ENCODE results near the gene CDK5R1. TPM values are rescaled to one million over a fixed set of nuclear protein-coding genes. Genes with fewer than 3 reads are reported as not detected.

Gene CDK5R1
- 10 to 100 TPM in 1 of 4 donors, 1 to 10 TPM in 3; 1.3 to 41.2 (median 2.4) TPM for total RNA-seq

DNA sequence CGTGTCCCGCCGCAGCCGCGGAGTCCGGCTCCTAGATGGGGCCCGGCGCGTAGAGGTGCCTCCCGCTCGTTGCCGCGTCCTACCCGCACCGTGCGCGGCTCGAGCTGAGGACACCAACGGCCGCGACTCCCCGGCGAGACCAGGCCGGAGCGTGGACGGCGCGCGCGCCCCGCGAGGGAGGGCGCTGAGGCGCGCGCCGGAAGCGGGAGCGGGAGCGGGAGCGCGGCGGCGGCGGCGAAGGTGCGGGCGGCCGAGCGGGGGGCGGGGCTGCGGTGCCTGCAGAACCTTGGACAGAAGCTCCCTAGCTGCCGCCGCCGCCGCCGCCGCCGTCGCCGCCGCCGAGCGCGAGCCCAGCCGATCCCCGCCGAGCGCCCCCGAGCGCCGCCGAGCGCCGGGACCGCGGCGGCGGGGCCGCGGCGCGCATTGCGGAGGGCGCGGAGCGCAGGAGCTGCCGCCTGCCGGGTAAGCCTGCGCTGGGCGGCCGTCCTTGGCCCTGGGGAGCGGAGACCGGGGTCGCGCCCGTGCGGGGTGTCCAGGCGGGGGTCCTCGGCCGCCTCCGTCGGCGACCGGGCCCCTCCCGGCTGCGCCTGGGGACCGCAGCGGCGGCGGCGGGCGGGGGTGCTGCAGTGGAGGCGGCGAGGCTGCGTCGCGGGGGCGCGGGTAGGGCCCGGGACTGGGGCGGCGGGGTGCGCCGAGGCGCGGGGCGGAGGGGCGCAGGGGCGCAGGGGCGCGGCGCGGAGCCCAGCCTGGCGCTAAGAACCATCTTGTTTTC lies at the start of gene CDK5R1:
TSS of gene CDK5R1 (plus strand) at position 293 of the 772 bp plus-strand sequence. CDS start 628 bp downstream, outside the sequence.
- Histone ChIP-seq H3K27ac (peak within 1 kb of the TSS; percentile 50 to 67 (median 64)), H3K4me1 (peaks cover 0 to 24% (median 11%) of the 10 kb centered on the region in 4 donors), H3K4me3 (peak within 1 kb of the TSS; percentile 18 to 59 (median 58)), H3K9me3 (no peaks in the 10 kb centered on the region), H3K36me3 (peaks cover 0 to under 1% (median 0%) of the 10 kb centered on the region in 4 donors), H3K27me3 (no peaks in the 10 kb centered on the region)
- WGBS, 2 donors (ENCODE audit: low coverage in 1 of 2), result 2% methylated on average over 54 of the region's 135 CpGs; no CpG with 5 or more reads in 1 of the 2 donors
- intact Hi-C loops (cut with DNase I; ENCODE audit: low total_unique reads) (loop anchor here (10.0 kb wide), 1 partner anchor 268 kb away; no protein-coding TSS in a partner anchor), in situ Hi-C loops (cut with MboI; ENCODE audit: low pct_ligation_motif_present in 1 of 4, low pct_unique_long_range_greater_than_20kb in 1 of 4, low sequenced_read_pairs in 3 of 4) (loop anchor here in 2 of 4 donors (25.0 kb wide), 2 partner anchors 275 to 425 kb away; no protein-coding TSS in a partner anchor)
- no peak for TF ChIP-seq POLR2A (IDR thresholded peaks at IDR 0.05)
- peak; percentile 77 for DNase-seq

DNA sequence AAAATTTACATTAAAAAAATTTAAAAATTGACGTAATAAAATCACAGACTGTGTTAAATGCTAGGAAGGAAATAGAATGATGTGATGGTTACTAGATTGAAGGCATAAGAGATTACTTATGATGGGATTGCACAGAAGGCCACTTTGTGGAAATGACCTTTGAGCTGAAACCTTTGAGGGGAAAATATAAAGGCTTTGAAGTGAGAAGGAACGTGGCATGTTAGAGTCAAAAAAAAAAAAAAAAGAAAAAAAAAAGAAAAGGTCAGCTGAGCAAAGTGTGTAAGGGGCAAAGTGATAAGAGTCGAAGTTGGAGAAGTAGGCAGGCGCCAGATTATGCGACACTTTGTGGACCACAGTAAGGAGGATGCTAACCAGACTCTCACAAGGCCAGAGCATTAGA lies 46.1 kb upstream of the CDK5R1 start:
- no peak for TF ChIP-seq EP300 (IDR thresholded peaks at IDR 0.05; ENCODE audit: low read depth)
- DNase-seq, result no peak
- H3K27ac ChIP-seq, result no peak overlapping the region
- H3K9me3 ChIP-seq, result no peaks in the 10 kb centered on the region
- H3K27me3 ChIP-seq, result no peaks in the 10 kb centered on the region
- 69 to 70% methylated on average over 5 of the region's 5 CpGs for WGBS, 2 donors (ENCODE audit: low coverage in 1 of 2)
- no peak overlapping the region for H3K4me3 ChIP-seq
- intact Hi-C loops (cut with DNase I; ENCODE audit: low total_unique reads) (no loop called here), in situ Hi-C loops (cut with MboI; ENCODE audit: low pct_ligation_motif_present in 1 of 4, low pct_unique_long_range_greater_than_20kb in 1 of 4, low sequenced_read_pairs in 3 of 4) (no loop called here)
- peaks cover 0 to 10% (median 8%) of the 10 kb centered on the region in 4 donors for H3K4me1 ChIP-seq
- no peaks in the 10 kb centered on the region for H3K36me3 ChIP-seq

DNA sequence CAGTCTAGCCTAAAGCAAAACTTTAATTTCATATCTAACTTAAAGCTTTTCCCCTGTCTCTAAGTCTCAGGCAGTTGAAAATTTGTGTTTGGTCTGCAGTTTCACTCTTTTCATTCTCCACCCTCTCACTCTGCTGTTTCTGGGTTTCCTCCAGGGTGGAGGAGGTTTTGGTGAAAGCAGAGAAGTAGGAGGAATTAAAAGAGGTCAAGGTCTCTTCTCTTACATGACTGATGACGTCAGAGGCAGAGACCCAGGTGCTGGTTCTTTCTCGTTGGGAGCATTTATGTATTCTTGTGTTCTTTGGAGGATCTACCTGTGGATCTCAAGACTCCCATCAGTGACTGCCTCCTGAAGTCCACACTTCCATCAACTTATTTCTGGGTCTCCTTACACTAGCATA lies 44.9 kb upstream of the CDK5R1 start:
- Histone ChIP-seq H3K27me3 (no peaks in the 10 kb centered on the region), H3K36me3 (no peaks in the 10 kb centered on the region), H3K27ac (no peak overlapping the region), H3K4me3 (no peak overlapping the region), H3K4me1 (peaks cover 4 to 22% (median 17%) of the 10 kb centered on the region in 4 donors), H3K9me3 (no peaks in the 10 kb centered on the region)
- in situ Hi-C loops (cut with MboI; ENCODE audit: low pct_ligation_motif_present in 1 of 4, low pct_unique_long_range_greater_than_20kb in 1 of 4, low sequenced_read_pairs in 3 of 4), result no loop called here
- DNase-seq, result no peak
- intact Hi-C loops (cut with DNase I; ENCODE audit: low total_unique reads), result no loop called here
- TF ChIP-seq, protein P1, sequence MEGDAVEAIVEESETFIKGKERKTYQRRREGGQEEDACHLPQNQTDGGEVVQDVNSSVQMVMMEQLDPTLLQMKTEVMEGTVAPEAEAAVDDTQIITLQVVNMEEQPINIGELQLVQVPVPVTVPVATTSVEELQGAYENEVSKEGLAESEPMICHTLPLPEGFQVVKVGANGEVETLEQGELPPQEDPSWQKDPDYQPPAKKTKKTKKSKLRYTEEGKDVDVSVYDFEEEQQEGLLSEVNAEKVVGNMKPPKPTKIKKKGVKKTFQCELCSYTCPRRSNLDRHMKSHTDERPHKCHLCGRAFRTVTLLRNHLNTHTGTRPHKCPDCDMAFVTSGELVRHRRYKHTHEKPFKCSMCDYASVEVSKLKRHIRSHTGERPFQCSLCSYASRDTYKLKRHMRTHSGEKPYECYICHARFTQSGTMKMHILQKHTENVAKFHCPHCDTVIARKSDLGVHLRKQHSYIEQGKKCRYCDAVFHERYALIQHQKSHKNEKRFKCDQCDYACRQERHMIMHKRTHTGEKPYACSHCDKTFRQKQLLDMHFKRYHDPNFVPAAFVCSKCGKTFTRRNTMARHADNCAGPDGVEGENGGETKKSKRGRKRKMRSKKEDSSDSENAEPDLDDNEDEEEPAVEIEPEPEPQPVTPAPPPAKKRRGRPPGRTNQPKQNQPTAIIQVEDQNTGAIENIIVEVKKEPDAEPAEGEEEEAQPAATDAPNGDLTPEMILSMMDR (IDR thresholded peaks at IDR 0.05), result no peak
- TF ChIP-seq POLR2A (IDR thresholded peaks at IDR 0.05) (no peak), POLR2AphosphoS5 (IDR thresholded peaks at IDR 0.05) (no peak), EP300 (IDR thresholded peaks at IDR 0.05; ENCODE audit: low read depth) (no peak)
- 25 to 43% methylated on average over 2 of the region's 2 CpGs for WGBS, 2 donors (ENCODE audit: low coverage in 1 of 2)

DNA sequence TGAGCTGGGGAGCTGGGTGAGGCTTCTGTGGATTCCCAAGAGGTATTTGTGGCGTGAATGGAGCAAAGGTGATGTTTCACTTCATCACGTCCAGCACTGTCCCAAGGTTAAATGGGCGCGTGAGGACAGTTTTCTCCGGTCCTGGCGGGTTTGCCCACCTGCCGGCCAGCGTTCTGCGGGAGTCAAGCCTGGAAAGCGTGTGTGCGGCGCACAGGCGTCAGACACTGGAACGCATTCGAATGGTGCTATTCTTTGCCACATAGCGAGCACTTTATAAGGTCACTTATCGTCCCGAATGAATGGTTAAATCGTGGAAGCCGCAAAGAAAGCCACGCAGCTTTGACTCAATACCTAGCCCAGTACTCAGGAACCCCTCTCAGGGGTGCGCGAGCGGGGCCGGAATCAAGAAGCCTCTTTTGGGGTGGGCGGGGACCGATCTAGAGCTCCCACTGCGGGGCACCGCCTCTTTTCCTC lies 42.9 kb upstream of the CDK5R1 start:
- peaks cover 8 to 27% (median 18%) of the 10 kb centered on the region in 4 donors for H3K4me1 ChIP-seq
- H3K27me3 ChIP-seq, result no peaks in the 10 kb centered on the region
- 13% methylated on average over 29 of the region's 29 CpGs; no CpG with 5 or more reads in 1 of the 2 donors for WGBS, 2 donors (ENCODE audit: low coverage in 1 of 2)
- in situ Hi-C loops (cut with MboI; ENCODE audit: low pct_ligation_motif_present in 1 of 4, low pct_unique_long_range_greater_than_20kb in 1 of 4, low sequenced_read_pairs in 3 of 4) (no loop called here), intact Hi-C loops (cut with DNase I; ENCODE audit: low total_unique reads) (no loop called here)
- H3K9me3 ChIP-seq, result no peaks in the 10 kb centered on the region
- TF ChIP-seq POLR2AphosphoS5 (IDR thresholded peaks at IDR 0.05), result no peak
- TF ChIP-seq, protein P1 (IDR thresholded peaks at IDR 0.05), result peak in 3 of 5 experiments; percentile 86 to 88 (median 88)
- no peak for TF ChIP-seq EP300 (IDR thresholded peaks at IDR 0.05; ENCODE audit: low read depth)
- no peak for TF ChIP-seq POLR2A (IDR thresholded peaks at IDR 0.05)
- peak overlapping the region; percentile 26 to 93 (median 78) for H3K4me3 ChIP-seq
- peaks cover 0 to 9% (median 2%) of the 10 kb centered on the region in 4 donors for H3K36me3 ChIP-seq
- H3K27ac ChIP-seq, result peak overlapping the region in 3 of 4 donors; percentile 34 to 89 (median 89)
- no peak for DNase-seq

All from transverse colon (tissue), 4 donors.